Small intestine (tissue), 7 donors: Measurements from ENCODE around the gene CPED1. TPM values are rescaled to one million over a fixed set of nuclear protein-coding genes. Genes with fewer than 3 reads are reported as not detected.
"Not testable (repeated sequence)": the region's sequence is repeated elsewhere in the genome, so short reads cannot be mapped to it uniquely, and the experiment has no call there.

ENCODE experiments used
- DNase-seq, 2 donors: peaks; one replicate each; pipeline versions ENCODE4 v3.0.0 to v3.0.0-alpha.2; 2013
- FAIRE-seq: peaks from 2 replicates; lab custom pipeline; 2012; peaks lifted over from hg19 to GRCh38; lab: Jason Lieb, UNC
- H3K27ac ChIP-seq, 3 donors: one replicate each; pipeline ENCODE4 v1.5.1; 2013; ENCODE audit warnings: low read length in 2 of 3, mild to moderate bottlenecking in 2 of 3, control low read depth in 1 of 3, inconsistent platforms in 1 of 3, low read depth in 1 of 3, moderate library complexity in 1 of 3
- H3K27me3 ChIP-seq, 3 donors: one replicate each; pipeline ENCODE4 v1.6.1; 2013; ENCODE audit warnings: low read length in 3 of 3, inconsistent platforms in 1 of 3; ENCODE audit not compliant: control insufficient read depth in 3 of 3, insufficient read depth in 3 of 3
- H3K36me3 ChIP-seq, 3 donors: one replicate each; pipeline ENCODE4 v1.6.1; 2013; ENCODE audit warnings: low read length in 3 of 3, inconsistent platforms in 1 of 3, low read depth in 1 of 3, mild to moderate bottlenecking in 1 of 3, moderate library complexity in 1 of 3; ENCODE audit not compliant: control insufficient read depth in 3 of 3, insufficient read depth in 2 of 3
- H3K4me1 ChIP-seq, 3 donors: one replicate each; pipeline ENCODE4 v1.6.1; 2013; ENCODE audit warnings: low read length in 2 of 3, inconsistent platforms in 1 of 3, low read depth in 1 of 3, mild to moderate bottlenecking in 1 of 3, moderate library complexity in 1 of 3; ENCODE audit not compliant: control insufficient read depth in 3 of 3, insufficient read depth in 2 of 3
- H3K4me3 ChIP-seq, 3 donors: one replicate each; pipeline ENCODE4 v1.5.1; 2013; ENCODE audit warnings: low read length in 3 of 3, control low read depth in 1 of 3, inconsistent platforms in 1 of 3, low read depth in 1 of 3, mild to moderate bottlenecking in 1 of 3, moderate library complexity in 1 of 3
- H3K9me3 ChIP-seq, 2 donors: one replicate each; pipeline ENCODE4 v1.6.1; 2013; ENCODE audit warnings: low read depth in 1 of 2, low read length in 1 of 2; ENCODE audit not compliant: control insufficient read depth in 2 of 2, insufficient read depth in 1 of 2
- WGBS, 3 donors: extraction: QIAGEN DNeasy Blood & Tissue Kit; methylation state at CpG; one replicate each; pipeline ENCODE4 v1.1.7; 2013; 5-methylcytosine and 5-hydroxymethylcytosine counted together
- polyA plus RNA-seq, 4 donors: library from polyadenylated mRNA; stranded (reverse) in 3 of 4; unstranded in 1 of 4; fragments of 200-250 nt in 3 of 4; fragments of 120-200 nt in 1 of 4; gene quantifications; one replicate each; pipeline versions ENCODE4 v1.2.1 to v1.2.3, GENCODE V29; 2013
- donor health status: healthy with polysubstance abuse.
- donor health status: control.
- donor health status: control.
- donor health status: Bipolar disorder and iron deficiency.
- donor health status: healthy.

The CPED1 gene
- polyA plus RNA-seq, 4 donors: 0.22 to 8.7 (median 1.9) TPM

GRCh38 chr7:121182902-121183301 lies 194.4 kb downstream of the CPED1 start:
- Histone ChIP-seq H3K4me3 (no peak overlapping the region), H3K36me3 (no peaks in the 10 kb centered on the region), H3K9me3 (no peaks in the 10 kb centered on the region), H3K4me1 (no peaks in the 10 kb centered on the region), H3K27me3 (no peaks in the 10 kb centered on the region), H3K27ac (no peak overlapping the region)
- DNase-seq (no peak), FAIRE-seq (no peak)

GRCh38 chr7:121183883-121184282 lies 195.4 kb downstream of the CPED1 start:
- DNase-seq, H3K27ac ChIP-seq, H3K4me3 ChIP-seq, H3K4me1 ChIP-seq, FAIRE-seq, H3K27me3 ChIP-seq, H3K36me3 ChIP-seq, H3K9me3 ChIP-seq: not testable (repeated sequence)
- WGBS, 3 donors: 93 to 96% (median 94%) methylated on average over 4 of the region's 4 CpGs

GRCh38 chr7:121186746-121187145 lies 198.2 kb downstream of the CPED1 start:
- Histone ChIP-seq H3K4me3 (no peak overlapping the region), H3K27me3 (no peaks in the 10 kb centered on the region), H3K4me1 (no peaks in the 10 kb centered on the region), H3K27ac (no peak overlapping the region), H3K9me3 (no peaks in the 10 kb centered on the region), H3K36me3 (no peaks in the 10 kb centered on the region)
- DNase-seq: no peak
- WGBS, 3 donors: 60 to 81% (median 78%) methylated on average over 1 of the region's 1 CpG
- FAIRE-seq: no peak

- H3K4me3 ChIP-seq: no peak overlapping the region
- H3K27me3 ChIP-seq: no peaks in the 10 kb centered on the region
- no peaks in the 10 kb centered on the region for H3K36me3 ChIP-seq
- FAIRE-seq: no peak
- no peaks in the 10 kb centered on the region for H3K9me3 ChIP-seq
- 78 to 83% (median 78%) methylated on average over 3 of the region's 3 CpGs for WGBS, 3 donors
- no peaks in the 10 kb centered on the region for H3K4me1 ChIP-seq
- no peak for DNase-seq
- H3K27ac ChIP-seq: no peak overlapping the region
Observed at GRCh38 chr7:121187222-121187621, 198.7 kb downstream of the CPED1 start.

- DNase-seq: peak in 1 of 2 donors; percentile 21
- Histone ChIP-seq H3K27ac (no peak overlapping the region), H3K4me3 (no peak overlapping the region), H3K27me3 (no peaks in the 10 kb centered on the region), H3K36me3 (no peaks in the 10 kb centered on the region), H3K4me1 (no peaks in the 10 kb centered on the region), H3K9me3 (no peaks in the 10 kb centered on the region)
- FAIRE-seq: no peak
Observed at GRCh38 chr7:121187676-121188075, 199.2 kb downstream of the CPED1 start.

GRCh38 chr7:121192834-121193233 lies 204.3 kb downstream of the CPED1 start:
- WGBS, 3 donors: 73 to 85% (median 75%) methylated on average over 3 of the region's 3 CpGs
- H3K27me3 ChIP-seq: no peaks in the 10 kb centered on the region
- H3K4me1 ChIP-seq: no peaks in the 10 kb centered on the region
- no peaks in the 10 kb centered on the region for H3K36me3 ChIP-seq
- no peaks in the 10 kb centered on the region for H3K9me3 ChIP-seq
- H3K27ac ChIP-seq: no peak overlapping the region
- H3K4me3 ChIP-seq: no peak overlapping the region
- DNase-seq (no peak), FAIRE-seq (no peak)

GRCh38 chr7:121195010-121195409 lies 206.5 kb downstream of the CPED1 start:
- Histone ChIP-seq H3K4me3 (no peak overlapping the region), H3K27me3 (no peaks in the 10 kb centered on the region), H3K27ac (no peak overlapping the region), H3K4me1 (no peaks in the 10 kb centered on the region), H3K36me3 (no peaks in the 10 kb centered on the region), H3K9me3 (no peaks in the 10 kb centered on the region)
- DNase-seq (no peak), FAIRE-seq (peak; percentile 23)

GRCh38 chr7:121195874-121196273 lies 207.4 kb downstream of the CPED1 start:
- Histone ChIP-seq H3K27me3 (no peaks in the 10 kb centered on the region), H3K36me3 (no peaks in the 10 kb centered on the region), H3K4me1 (no peaks in the 10 kb centered on the region), H3K27ac (no peak overlapping the region), H3K9me3 (no peaks in the 10 kb centered on the region), H3K4me3 (no peak overlapping the region)
- DNase-seq: no peak
- WGBS, 3 donors: 78 to 85% (median 83%) methylated on average over 3 of the region's 3 CpGs
- no peak for FAIRE-seq

- Histone ChIP-seq H3K9me3 (no peaks in the 10 kb centered on the region), H3K27ac (no peak overlapping the region), H3K4me1 (no peaks in the 10 kb centered on the region), H3K36me3 (no peaks in the 10 kb centered on the region), H3K4me3 (no peak overlapping the region), H3K27me3 (no peaks in the 10 kb centered on the region)
- no peak for FAIRE-seq
- DNase-seq: no peak
Observed at GRCh38 chr7:121196286-121196685, 207.8 kb downstream of the CPED1 start.
